A549 (cell line): ENCODE data around the gene ZNF844.

Experiments
- CHD2 ChIP-seq: fragments of 150-350 bp; IDR thresholded peaks from 2 replicates; pipeline ENCODE4 v1.6.1; 2014; ENCODE audit warnings: low read length; ENCODE audit not compliant: partially characterized antibody
- CTCF ChIP-seq: fragments of >200 bp; sonication (Bioruptor Twin); formaldehyde crosslinking; IDR thresholded peaks from 3 replicates; pipeline ENCODE4 v1.5.1; 2016
- E2F6 ChIP-seq: IDR thresholded peaks from 2 replicates; pipeline ENCODE4 v1.6.1; 2012; ENCODE audit warnings: low read depth, borderline replicate concordance
- ESRRA ChIP-seq: fragments of 150-350 bp; IDR thresholded peaks from 2 replicates; pipeline ENCODE4 v1.6.1; 2014; ENCODE audit warnings: mild to moderate bottlenecking, low read length, borderline replicate concordance
- GATA3 ChIP-seq: IDR thresholded peaks from 2 replicates; pipeline ENCODE4 v1.6.1; 2012; ENCODE audit warnings: borderline replicate concordance
- PBX3 ChIP-seq: IDR thresholded peaks from 2 replicates; pipeline ENCODE4 v1.6.1; 2012
- TF ChIP-seq, protein P1 (sequence below): fragments of >200 bp; sonication (Bioruptor Twin); formaldehyde crosslinking; IDR thresholded peaks from 3 replicates; pipeline ENCODE4 v1.6.1; 2016

- no peak for TF ChIP-seq CTCF
- TF ChIP-seq CHD2, result no peak
- no peak for TF ChIP-seq E2F6
- TF ChIP-seq, protein P1, sequence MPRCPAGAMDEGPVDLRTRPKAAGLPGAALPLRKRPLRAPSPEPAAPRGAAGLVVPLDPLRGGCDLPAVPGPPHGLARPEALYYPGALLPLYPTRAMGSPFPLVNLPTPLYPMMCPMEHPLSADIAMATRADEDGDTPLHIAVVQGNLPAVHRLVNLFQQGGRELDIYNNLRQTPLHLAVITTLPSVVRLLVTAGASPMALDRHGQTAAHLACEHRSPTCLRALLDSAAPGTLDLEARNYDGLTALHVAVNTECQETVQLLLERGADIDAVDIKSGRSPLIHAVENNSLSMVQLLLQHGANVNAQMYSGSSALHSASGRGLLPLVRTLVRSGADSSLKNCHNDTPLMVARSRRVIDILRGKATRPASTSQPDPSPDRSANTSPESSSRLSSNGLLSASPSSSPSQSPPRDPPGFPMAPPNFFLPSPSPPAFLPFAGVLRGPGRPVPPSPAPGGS, result no peak
- TF ChIP-seq PBX3, result no peak
- no peak for TF ChIP-seq GATA3
- no peak for TF ChIP-seq ESRRA
Observed at GRCh38 chr19:12117201-12117970, 52.9 kb downstream of the ZNF844 start.
